ENCODE measurements around the gene SYTL5.

Gene SYTL5

GRCh38 chrX:38028300-38028699 lies 21.9 kb downstream of the SYTL5 start:
- DNase-seq (ENCODE audit: low spot score) = no peak

DNA sequence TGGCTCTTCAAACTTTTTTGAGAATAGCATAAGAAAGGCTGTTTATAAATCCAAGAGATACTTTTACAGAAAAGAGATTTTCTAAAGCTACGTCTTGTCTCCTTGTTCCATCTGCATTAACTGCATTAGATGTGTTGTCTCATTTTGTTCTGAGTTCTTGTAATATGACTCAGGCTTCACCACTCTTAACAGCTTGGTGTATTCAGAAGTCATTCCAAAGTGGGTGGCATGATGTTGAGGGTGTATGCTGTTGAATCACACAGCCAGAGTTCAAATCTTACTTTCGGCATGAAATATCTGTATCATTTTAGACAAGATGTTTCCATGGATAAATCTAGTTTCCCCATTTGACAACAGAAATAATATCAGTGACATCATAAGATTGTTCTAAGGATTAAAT lies 30.1 kb downstream of the SYTL5 start:
- no peak for DNase-seq (ENCODE audit: low spot score)

GRCh38 chrX:38038501-38038900 lies 32.1 kb downstream of the SYTL5 start:
- no peak for DNase-seq (ENCODE audit: low spot score)

- no peak for DNase-seq (ENCODE audit: low spot score)
These were observed 34.9 kb downstream of the SYTL5 start for GRCh38 chrX:38041237-38041636.

- no peak for DNase-seq (ENCODE audit: low spot score)
These were observed 38.3 kb downstream of the SYTL5 start for GRCh38 chrX:38044701-38045100.

DNA sequence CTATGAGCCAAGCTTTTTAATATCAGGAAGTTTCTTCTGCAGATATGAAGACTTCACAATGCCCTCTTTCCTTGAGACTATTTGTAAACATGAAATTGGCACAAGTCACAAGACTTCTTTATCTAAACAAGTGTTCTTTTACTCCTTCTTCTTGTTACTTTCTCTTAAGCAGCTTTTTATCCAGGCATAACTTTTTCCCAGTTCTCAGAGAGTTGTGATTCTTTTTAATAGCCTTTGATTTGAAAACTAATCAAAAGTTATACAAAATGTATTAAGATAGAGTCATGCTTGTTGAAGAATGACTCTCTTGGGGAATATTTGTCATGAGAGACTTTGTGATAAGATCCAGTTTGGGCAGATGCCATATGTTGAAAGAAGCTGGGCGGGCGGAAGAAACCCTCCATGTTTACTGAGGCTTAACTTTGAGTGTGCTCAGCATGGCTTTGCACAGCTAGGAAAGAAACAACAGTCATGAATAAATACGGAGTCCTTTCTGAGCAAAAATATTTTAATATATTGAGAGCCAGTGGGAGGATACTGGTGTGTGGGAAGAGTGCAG lies 39.3 kb downstream of the SYTL5 start:
- DNase-seq (ENCODE audit: low spot score) = no peak

GRCh38 chrX:38048886-38049285 lies 42.5 kb downstream of the SYTL5 start:
- no peak for DNase-seq (ENCODE audit: low spot score)

DNA sequence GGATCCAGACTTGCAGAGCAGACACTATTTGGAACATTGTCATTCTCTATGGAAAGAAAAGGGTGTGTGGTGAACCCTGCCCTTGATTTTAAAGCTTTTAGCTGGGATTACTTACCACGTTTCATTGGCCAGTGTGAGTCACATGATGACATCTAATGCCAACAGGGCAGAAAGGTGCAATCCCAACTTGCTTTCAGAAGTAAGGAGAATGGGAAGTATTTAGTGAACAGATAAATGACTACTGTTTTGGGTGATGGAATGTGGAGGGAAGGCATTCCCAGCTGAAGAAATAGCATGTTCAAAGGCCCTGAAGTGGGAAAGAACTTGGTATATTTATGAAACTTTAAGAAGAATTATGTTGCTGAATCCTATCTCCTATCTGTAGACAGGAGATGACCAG lies 44.5 kb downstream of the SYTL5 start:
- no peak for DNase-seq (ENCODE audit: low spot score)

GRCh38 chrX:38052096-38052495 lies 45.7 kb downstream of the SYTL5 start:
- DNase-seq (ENCODE audit: low spot score) = peak; percentile 81

DNA sequence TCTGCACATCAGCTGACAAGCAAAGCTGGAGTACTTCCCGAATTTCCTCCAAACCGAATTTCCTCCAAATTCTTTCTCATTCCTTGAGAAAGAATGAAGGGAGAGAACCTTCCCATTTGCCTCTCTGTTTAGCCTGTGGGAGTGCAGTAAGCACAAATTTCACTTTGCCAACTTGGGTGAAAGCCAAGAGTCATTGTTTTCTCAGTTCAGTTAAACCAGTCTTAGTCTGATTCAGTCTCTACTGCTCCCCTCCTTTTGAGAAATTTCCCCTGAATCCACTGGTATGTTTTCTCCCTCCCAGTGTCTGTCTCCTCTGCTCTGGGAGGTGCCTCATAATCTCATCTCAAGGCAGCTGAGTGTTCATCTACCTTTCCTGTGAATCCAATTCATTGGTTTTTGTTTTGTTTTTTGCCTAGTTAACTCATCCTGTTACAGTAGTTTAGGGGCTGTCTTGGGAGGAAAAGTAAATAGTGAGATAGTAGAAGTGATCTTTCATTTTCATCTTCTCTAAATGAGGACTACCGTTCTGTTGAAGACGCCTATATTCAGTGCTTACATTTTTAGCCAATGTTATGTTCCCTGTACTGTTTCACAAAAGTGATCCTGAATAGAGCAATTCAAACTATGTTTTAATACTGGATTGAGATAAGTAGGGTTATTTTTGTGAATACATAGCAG lies 49.0 kb downstream of the SYTL5 start:
- peak; percentile 42 for DNase-seq (ENCODE audit: low spot score)

GRCh38 chrX:38060331-38060878 lies 54.1 kb downstream of the SYTL5 start:
- peak; percentile 41 for DNase-seq (ENCODE audit: low spot score)

- DNase-seq (ENCODE audit: low spot score) = peak; percentile 59
These were observed 55.0 kb downstream of the SYTL5 start for GRCh38 chrX:38061335-38061734.

GRCh38 chrX:38066934-38067333 lies 60.6 kb downstream of the SYTL5 start:
- DNase-seq (ENCODE audit: low spot score) = no peak

DNA sequence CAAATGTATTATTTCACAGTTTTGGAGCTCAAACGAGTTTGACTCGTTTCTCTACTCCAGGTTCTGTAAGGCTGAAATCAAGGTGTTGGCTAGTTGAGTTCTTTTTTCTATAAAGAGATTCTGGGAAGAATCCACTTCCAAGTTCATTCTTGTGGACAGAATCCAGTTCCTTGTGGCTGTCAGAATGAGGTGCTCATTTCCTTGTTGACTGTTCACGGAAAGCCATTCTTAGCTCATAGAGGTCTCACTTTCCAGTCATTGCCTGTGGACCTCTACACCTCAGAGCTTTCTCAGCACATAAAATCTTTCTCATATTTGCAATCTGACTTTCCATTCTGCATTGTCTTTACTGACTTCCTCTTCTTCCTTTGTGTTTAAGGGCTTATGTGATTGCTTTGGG lies 62.9 kb downstream of the SYTL5 start:
- no peak for DNase-seq (ENCODE audit: low spot score)

DNA sequence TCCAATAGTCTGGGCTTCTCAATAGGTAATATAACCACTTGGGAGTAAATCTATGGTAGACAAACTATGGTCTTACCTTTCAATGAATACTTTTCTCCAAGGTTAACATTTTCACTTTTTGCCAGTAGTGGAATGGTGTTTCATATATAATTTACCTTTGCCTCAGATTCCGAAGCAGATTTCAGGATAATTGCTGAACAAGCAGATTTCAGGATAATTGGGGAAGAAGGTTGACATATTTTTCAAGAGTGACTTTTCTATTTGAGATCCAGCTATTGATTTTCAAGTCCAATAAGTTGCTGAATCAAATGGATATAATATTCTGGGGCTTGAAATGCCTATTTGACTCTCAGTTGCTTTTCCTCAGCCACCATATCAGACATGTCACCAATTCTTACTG lies 63.6 kb downstream of the SYTL5 start:
- no peak for DNase-seq (ENCODE audit: low spot score)

DNA sequence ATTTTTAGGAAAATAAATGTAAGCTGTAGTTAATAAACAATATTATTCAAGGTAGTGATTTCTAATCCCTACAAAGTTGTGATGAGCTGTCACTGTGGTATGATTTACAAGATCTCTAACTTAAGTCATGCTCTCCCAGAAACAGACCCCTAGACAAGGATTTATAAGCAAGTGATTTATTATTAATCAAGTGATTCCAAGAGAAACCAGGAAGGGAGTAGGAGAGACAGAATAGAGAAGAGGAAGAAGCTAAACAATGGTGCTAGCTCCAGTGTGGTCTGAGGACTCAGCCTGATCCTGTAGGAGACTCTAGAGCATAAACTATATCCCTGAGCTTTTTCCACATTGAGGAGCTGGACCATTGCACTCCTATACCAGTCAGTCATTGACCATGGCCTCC lies 73.1 kb downstream of the SYTL5 start:
- DNase-seq (ENCODE audit: low spot score) = no peak

DNA sequence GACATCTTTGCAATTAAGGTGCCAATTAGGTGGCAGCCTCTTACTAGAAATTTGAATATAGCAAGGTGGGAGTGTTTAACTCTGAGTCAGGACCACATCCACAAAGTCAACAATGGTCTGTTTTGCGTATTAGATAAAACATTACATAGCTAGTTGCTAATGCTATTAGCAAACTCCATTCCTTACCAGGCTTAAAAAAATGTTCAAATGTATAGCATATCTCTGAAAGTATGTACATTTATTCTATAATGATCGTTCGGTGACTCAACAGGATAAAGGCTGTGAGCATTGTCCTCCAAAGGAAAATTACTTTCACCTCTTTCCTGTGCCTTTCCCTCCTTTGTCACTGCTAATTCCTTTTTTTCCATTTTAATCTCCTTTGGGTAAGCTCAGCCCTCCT lies 74.5 kb downstream of the SYTL5 start:
- DNase-seq (ENCODE audit: low spot score) = no peak

- no peak for DNase-seq (ENCODE audit: low spot score)
These were observed 75.6 kb downstream of the SYTL5 start for GRCh38 chrX:38081909-38082308.

DNA sequence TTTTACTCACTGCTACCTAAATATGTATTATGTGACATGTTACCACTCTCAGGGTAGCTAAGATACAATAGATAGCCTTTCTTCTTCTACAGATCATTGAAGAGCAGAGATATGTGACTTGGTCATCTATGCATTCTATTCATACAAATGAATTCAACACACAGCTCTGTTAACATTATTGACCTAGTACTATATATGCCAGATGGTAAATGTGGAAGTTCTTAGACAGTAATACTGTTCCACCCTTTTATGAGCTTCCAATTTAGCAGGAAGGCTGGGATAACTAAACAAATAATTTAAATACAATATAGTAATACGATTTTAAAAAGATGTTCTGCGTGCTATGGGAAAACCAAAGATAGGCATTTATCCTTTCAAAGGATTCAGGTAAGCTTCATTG lies 76.0 kb downstream of the SYTL5 start:
- no peak for DNase-seq (ENCODE audit: low spot score)

DNA sequence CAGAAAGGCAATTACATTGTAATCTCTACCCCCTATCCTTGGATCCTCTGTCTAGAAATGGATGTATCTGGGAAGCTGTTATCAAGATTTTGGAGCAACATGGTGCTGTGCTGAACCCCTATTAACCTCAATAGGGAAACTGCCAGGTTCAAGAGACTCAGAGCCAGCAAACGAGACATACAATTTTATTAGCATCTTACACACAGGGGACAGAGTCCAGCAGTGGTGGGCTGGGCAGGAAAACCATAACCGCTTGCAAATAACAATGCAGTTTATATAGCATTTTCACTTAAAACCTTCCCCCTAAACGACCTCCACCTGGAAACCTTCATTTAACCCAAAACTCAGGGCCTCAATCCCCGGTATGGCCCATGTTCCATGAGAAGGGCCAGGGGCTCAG lies 79.5 kb downstream of the SYTL5 start:
- no peak for DNase-seq (ENCODE audit: low spot score)

- no peak for DNase-seq (ENCODE audit: low spot score)
These were observed 80.3 kb downstream of the SYTL5 start for GRCh38 chrX:38086451-38087215.

GRCh38 chrX:38087594-38087993 lies 81.2 kb downstream of the SYTL5 start:
- no peak for DNase-seq (ENCODE audit: low spot score)
